Loucy (cell line): ENCODE data around the gene TENM4.

Source experiments
- H2AFZ ChIP-seq: fragments of 200-600 bp; sonication (generic); 2 replicates; pipeline ENCODE4 v1.6.0; 2016; ENCODE audit warnings: antibody characterized with exemption, mild to moderate bottlenecking, low read length, moderate library complexity
- H3F3A ChIP-seq: fragments of 200-600 bp; 2 replicates; pipeline ENCODE4 v1.6.0; 2016; ENCODE audit warnings: antibody characterized with exemption, low read depth, mild to moderate bottlenecking
- H3K27me3 ChIP-seq: fragments of 200-600 bp; sonication (generic); 2 replicates; pipeline ENCODE4 v1.6.1; 2014; ENCODE audit warnings: low read length, mild to moderate bottlenecking; ENCODE audit not compliant: insufficient read depth, poor library complexity, severe bottlenecking
- H3K36me3 ChIP-seq: fragments of 200-600 bp; sonication (generic); 2 replicates; pipeline ENCODE4 v1.6.1; 2016; ENCODE audit warnings: low read length; ENCODE audit not compliant: insufficient read depth
- H3K4me1 ChIP-seq: fragments of 200-600 bp; sonication (generic); 2 replicates; pipeline ENCODE4 v1.5.1; 2014; ENCODE audit warnings: low read length, mild to moderate bottlenecking; ENCODE audit not compliant: insufficient read depth, poor library complexity, severe bottlenecking
- H3K4me2 ChIP-seq: fragments of 200-600 bp; sonication (generic); 2 replicates; pipeline ENCODE4 v1.6.0; 2014; ENCODE audit warnings: antibody characterized with exemption, low read length, low read depth, mild to moderate bottlenecking; ENCODE audit not compliant: poor library complexity, severe bottlenecking
- H3K4me3 ChIP-seq: fragments of 200-600 bp; sonication (generic); 2 replicates; pipeline ENCODE4 v1.5.1; 2014; ENCODE audit warnings: low read length, mild to moderate bottlenecking, mixed read lengths; ENCODE audit not compliant: poor library complexity, severe bottlenecking
- H3K79me2 ChIP-seq: fragments of 200-600 bp; sonication (generic); 2 replicates; pipeline ENCODE4 v1.6.1; 2014; ENCODE audit warnings: low read length; ENCODE audit not compliant: insufficient read depth
- H3K9ac ChIP-seq: fragments of 200-600 bp; sonication (generic); 2 replicates; pipeline ENCODE4 v1.6.0; 2014; ENCODE audit warnings: mild to moderate bottlenecking, low read depth, low read length, moderate library complexity; ENCODE audit not compliant: poor library complexity, severe bottlenecking
- H3K9me2 ChIP-seq: fragments of 200-600 bp; sonication (generic); replicated peaks from 2 replicates; pipeline ENCODE4 v1.6.1; 2016; ENCODE audit warnings: low read depth, low read length, mixed read lengths
- H3K9me3 ChIP-seq: fragments of 200-600 bp; sonication (generic); 2 replicates; pipeline ENCODE4 v1.6.1; 2014; ENCODE audit warnings: mild to moderate bottlenecking, antibody characterized with exemption, low read length, low read depth; ENCODE audit not compliant: insufficient read depth
- H4K20me1 ChIP-seq: fragments of 200-600 bp; sonication (generic); 2 replicates; pipeline ENCODE4 v1.6.0; 2014; ENCODE audit warnings: antibody characterized with exemption, low read length, mild to moderate bottlenecking; ENCODE audit not compliant: insufficient read depth, poor library complexity, severe bottlenecking
- CTCF ChIP-seq: fragments of 200-600 bp; sonication (generic); conservative IDR thresholded peaks from 2 replicates; pipeline ENCODE4 v1.5.1; 2014; ENCODE audit warnings: mild to moderate bottlenecking, antibody characterized with exemption, low read length
- EZH2phosphoT487 ChIP-seq: fragments of 200-600 bp; IDR thresholded peaks from 2 replicates; pipeline ENCODE4 v1.6.1; 2018; ENCODE audit warnings: antibody characterized with exemption, mild to moderate bottlenecking, moderate library complexity, borderline replicate concordance

The TENM4 gene

DNA sequence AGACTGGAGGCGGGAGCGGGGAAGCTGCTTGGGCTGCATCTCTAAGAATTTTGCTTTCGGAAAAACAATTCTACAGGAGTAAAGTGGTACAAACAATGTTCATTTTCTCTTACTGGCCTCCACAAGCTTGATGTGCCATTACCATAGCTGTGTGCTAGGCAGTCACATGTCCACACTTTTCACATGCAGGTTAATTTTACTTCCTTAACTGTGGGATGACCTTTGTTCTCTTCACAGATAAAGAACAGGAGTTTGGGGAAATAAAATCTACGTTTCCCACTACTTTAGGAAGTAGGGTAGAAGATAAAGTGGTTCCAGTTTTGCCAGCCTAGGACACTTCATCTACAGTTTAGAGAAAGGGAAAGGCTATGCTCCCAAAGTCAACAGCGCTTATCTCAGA lies 539.0 kb downstream of the TENM4 start:
- Histone ChIP-seq H2AFZ (no peak overlapping the region), H4K20me1 (no peaks in the 10 kb centered on the region), H3K4me2 (no peak overlapping the region), H3K4me1 (no peaks in the 10 kb centered on the region), H3K9ac (no peak overlapping the region), H3K4me3 (no peak overlapping the region), H3F3A (no peaks in the 10 kb centered on the region), H3K36me3 (no peaks in the 10 kb centered on the region), H3K27me3 (no peaks in the 10 kb centered on the region), H3K9me2 (no peaks in the 10 kb centered on the region), H3K9me3 (no peaks in the 10 kb centered on the region; the same call in 1 of the 2 replicates), H3K79me2 (no peaks in the 10 kb centered on the region)
- TF ChIP-seq CTCF, result no peak
- TF ChIP-seq EZH2phosphoT487, result no peak

DNA sequence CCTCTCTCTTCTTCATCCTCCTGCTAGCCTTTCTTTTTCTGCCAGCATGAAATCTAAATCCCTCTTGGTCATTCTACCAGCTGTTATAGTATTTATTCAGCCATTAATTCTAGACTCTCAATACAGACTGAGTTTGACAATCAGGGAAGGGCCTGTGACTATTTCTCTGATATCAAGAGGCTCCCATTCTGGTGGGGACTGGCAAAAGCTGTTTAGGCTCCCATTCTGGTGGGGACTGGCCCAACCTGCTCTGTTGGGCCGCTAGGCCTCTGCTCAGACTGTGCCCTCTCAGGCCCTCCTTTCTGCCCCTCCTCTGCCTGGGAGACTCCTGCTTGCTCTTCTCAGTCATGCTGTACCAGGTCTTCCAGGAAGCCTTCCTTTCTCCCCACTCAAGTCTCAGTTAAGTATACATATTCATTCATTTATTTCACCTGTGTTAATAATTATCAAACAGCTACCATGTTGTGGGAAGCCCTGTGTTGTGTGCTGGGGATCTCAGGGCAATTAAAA lies 542.5 kb downstream of the TENM4 start:
- H3K4me1 ChIP-seq, result no peaks in the 10 kb centered on the region
- TF ChIP-seq EZH2phosphoT487 (no peak), CTCF (no peak)
- no peaks in the 10 kb centered on the region for H3K9me2 ChIP-seq
- H3K36me3 ChIP-seq, result no peaks in the 10 kb centered on the region
- H2AFZ ChIP-seq, result no peak overlapping the region
- H3F3A ChIP-seq, result no peaks in the 10 kb centered on the region
- no peak overlapping the region for H3K4me3 ChIP-seq
- H3K27me3 ChIP-seq, result no peaks in the 10 kb centered on the region
- no peak overlapping the region for H3K9ac ChIP-seq
- no peak overlapping the region for H3K4me2 ChIP-seq
- no peaks in the 10 kb centered on the region for H3K79me2 ChIP-seq
- H3K9me3 ChIP-seq, result no peaks in the 10 kb centered on the region; the same call in 1 of the 2 replicates
- H4K20me1 ChIP-seq, result no peaks in the 10 kb centered on the region

DNA sequence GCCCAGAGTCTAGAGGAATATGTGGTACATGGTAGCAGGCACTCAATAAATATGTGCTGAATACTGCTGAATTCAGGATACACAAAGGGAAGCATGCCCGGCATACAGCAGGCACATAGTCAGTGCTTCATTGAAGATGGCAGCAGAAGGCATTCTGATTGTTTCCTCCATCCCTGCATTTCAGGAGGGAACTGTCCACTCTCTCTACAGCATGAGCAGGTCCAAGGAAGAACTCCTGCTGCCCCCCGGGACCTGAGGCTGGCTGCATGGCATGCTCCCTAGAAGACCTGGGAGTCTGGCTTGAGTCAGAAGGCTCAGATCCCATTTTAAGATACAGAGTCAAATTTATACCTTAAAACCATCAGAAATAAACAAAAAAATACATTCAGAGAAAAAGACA lies 546.8 kb downstream of the TENM4 start:
- H3K4me1 ChIP-seq, result no peaks in the 10 kb centered on the region
- TF ChIP-seq EZH2phosphoT487, result no peak
- H2AFZ ChIP-seq, result no peak overlapping the region
- H3K9ac ChIP-seq, result no peak overlapping the region
- H3K4me3 ChIP-seq, result no peak overlapping the region
- no peaks in the 10 kb centered on the region for H3F3A ChIP-seq
- no peaks in the 10 kb centered on the region for H4K20me1 ChIP-seq
- H3K79me2 ChIP-seq, result no peaks in the 10 kb centered on the region
- no peaks in the 10 kb centered on the region for H3K9me2 ChIP-seq
- H3K36me3 ChIP-seq, result no peaks in the 10 kb centered on the region
- H3K27me3 ChIP-seq, result no peaks in the 10 kb centered on the region
- no peaks in the 10 kb centered on the region for H3K9me3 ChIP-seq
- no peak overlapping the region for H3K4me2 ChIP-seq

DNA sequence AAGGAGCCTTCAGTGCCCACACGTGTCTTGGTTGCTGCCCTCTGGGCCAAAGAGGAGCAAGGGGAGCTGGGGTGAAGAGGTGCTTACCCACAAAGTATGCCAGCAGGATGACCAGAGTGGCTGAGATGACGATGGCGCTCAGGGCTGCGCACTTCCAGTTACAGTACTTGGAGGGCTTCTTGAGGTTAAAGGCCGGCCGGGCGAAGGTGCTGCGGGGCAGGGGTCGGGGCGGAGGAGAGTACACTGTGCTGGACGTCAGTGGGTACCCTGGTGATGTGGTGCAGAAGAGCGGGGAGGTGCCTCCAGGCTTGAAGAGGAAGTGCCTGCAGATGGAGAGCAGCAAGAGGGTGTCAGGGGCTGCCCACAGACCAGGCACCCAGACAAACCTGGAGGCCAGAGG lies 551.1 kb downstream of the TENM4 start:
- TF ChIP-seq CTCF (no peak), EZH2phosphoT487 (no peak)
- H3K9me3 ChIP-seq, result no peaks in the 10 kb centered on the region
- H3K4me1 ChIP-seq, result no peaks in the 10 kb centered on the region
- no peaks in the 10 kb centered on the region for H3F3A ChIP-seq
- H3K27me3 ChIP-seq, result no peaks in the 10 kb centered on the region
- no peak overlapping the region for H3K4me2 ChIP-seq
- H4K20me1 ChIP-seq, result no peaks in the 10 kb centered on the region
- H3K4me3 ChIP-seq, result no peak overlapping the region
- no peak overlapping the region for H2AFZ ChIP-seq
- no peaks in the 10 kb centered on the region for H3K79me2 ChIP-seq
- no peaks in the 10 kb centered on the region for H3K36me3 ChIP-seq
- no peak overlapping the region for H3K9ac ChIP-seq
- no peaks in the 10 kb centered on the region for H3K9me2 ChIP-seq
